Measurements from ENCODE around the gene KRTAP10-7. TPM values are rescaled to one million over a fixed set of nuclear protein-coding genes. Genes with fewer than 3 reads are reported as not detected.

The KRTAP10-7 gene
- total and polyA plus RNA-seq, 10 donors, result not detected

GRCh38 chr21:44569861-44570517 is 30.4 kb upstream of the KRTAP10-7 start:
- H3K4me3 ChIP-seq, result no peak overlapping the region
- TF ChIP-seq CTCF (IDR thresholded peaks at IDR 0.05 in 8 of 11, conservative IDR thresholded peaks at IDR 0.05 in 3 of 11) (no peak), POLR2A (IDR thresholded peaks at IDR 0.05) (no peak), POLR2AphosphoS5 (IDR thresholded peaks at IDR 0.05) (no peak)
- peaks cover 0 to 27% (median 4%) of the 10 kb centered on the region in 6 donors for H3K4me1 ChIP-seq
- no peaks in the 10 kb centered on the region for H3K36me3 ChIP-seq
- WGBS, 5 donors, result 77 to 93% (median 84%) methylated on average over 10 to 12 of the region's 12 CpGs
- H3K9me3 ChIP-seq, result peaks cover 0 to 10% (median 2%) of the 10 kb centered on the region in 8 donors
- no peak overlapping the region for H3K27ac ChIP-seq
- intact Hi-C loops (cut with DNase I; ENCODE audit: low total_unique reads), result no loop called here
- peaks cover 0 to 28% (median 0%) of the 10 kb centered on the region in 7 donors for H3K27me3 ChIP-seq (replicated peaks in 1 of 7)
- peak; percentile 47 for DNase-seq

- 65 to 87% (median 78%) methylated on average over 4 of the region's 4 CpGs for WGBS, 5 donors
- DNase-seq, result peak; percentile 7
- Histone ChIP-seq H3K27ac (no peak overlapping the region), H3K36me3 (no peaks in the 10 kb centered on the region), H3K9me3 (peaks cover 0 to 12% (median 5%) of the 10 kb centered on the region in 8 donors), H3K4me3 (no peak overlapping the region), H3K4me1 (peaks cover 0 to 15% (median 5%) of the 10 kb centered on the region in 6 donors), H3K27me3 (replicated peaks in 1 of 7) (peaks cover 0 to 31% (median 0%) of the 10 kb centered on the region in 7 donors)
- TF ChIP-seq POLR2A (IDR thresholded peaks at IDR 0.05) (no peak), POLR2AphosphoS5 (IDR thresholded peaks at IDR 0.05) (no peak), CTCF (IDR thresholded peaks at IDR 0.05 in 8 of 11, conservative IDR thresholded peaks at IDR 0.05 in 3 of 11) (no peak)
- intact Hi-C loops (cut with DNase I; ENCODE audit: low total_unique reads), result no loop called here
Observed at GRCh38 chr21:44571296-44571695, 29.1 kb upstream of the KRTAP10-7 start.

- no peaks in the 10 kb centered on the region for H3K36me3 ChIP-seq
- no peak for TF ChIP-seq POLR2A (IDR thresholded peaks at IDR 0.05)
- no peak for TF ChIP-seq CTCF (IDR thresholded peaks at IDR 0.05 in 8 of 11, conservative IDR thresholded peaks at IDR 0.05 in 3 of 11)
- no peak for TF ChIP-seq POLR2AphosphoS5 (IDR thresholded peaks at IDR 0.05)
- peaks cover 0 to 31% (median 0%) of the 10 kb centered on the region in 7 donors for H3K27me3 ChIP-seq (replicated peaks in 1 of 7)
- DNase-seq, result peak; percentile 49
- peaks cover 0 to 10% (median 4%) of the 10 kb centered on the region in 6 donors for H3K4me1 ChIP-seq
- no peak overlapping the region for H3K27ac ChIP-seq
- peaks cover 0 to 20% (median 13%) of the 10 kb centered on the region in 8 donors for H3K9me3 ChIP-seq
- intact Hi-C loops (cut with DNase I; ENCODE audit: low total_unique reads), result no loop called here
- 88 to 93% (median 90%) methylated on average over 40 of the region's 40 CpGs for WGBS, 5 donors
- no peak overlapping the region for H3K4me3 ChIP-seq
Observed at GRCh38 chr21:44571844-44572782, 28.3 kb upstream of the KRTAP10-7 start.
